GM12878 (cell line): Measurements from ENCODE around the gene OVOL1. TPM values are rescaled to one million over a fixed set of nuclear protein-coding genes. Genes with fewer than 3 reads are reported as not detected.

Experiments
- MTA2 ChIP-seq: fragments of 450-650 bp; IDR thresholded peaks from 2 replicates; pipeline ENCODE4 v1.6.1; 2016; ENCODE audit warnings: low read depth, mild to moderate bottlenecking, moderate library complexity
- MTA3 ChIP-seq: IDR thresholded peaks from 2 replicates; pipeline ENCODE4 v1.6.1; 2012; ENCODE audit warnings: low read length, inconsistent platforms, borderline replicate concordance
- PKNOX1 ChIP-seq: fragments of 450-650 bp; IDR thresholded peaks from 2 replicates; pipeline ENCODE4 v1.6.1; 2016; ENCODE audit warnings: mild to moderate bottlenecking
- RELA ChIP-seq: fragments of 450-650 bp; IDR thresholded peaks from 2 replicates; pipeline ENCODE4 v1.8.0; 2014; ENCODE audit warnings: borderline replicate concordance; ENCODE audit not compliant: partially characterized antibody
- ZZZ3 ChIP-seq: IDR thresholded peaks from 2 replicates; pipeline ENCODE4 v1.6.1; 2011; ENCODE audit warnings: low read depth; ENCODE audit not compliant: control insufficient read depth, insufficient read length
- polyA plus RNA-seq, 11 experiments: library from polyadenylated mRNA; depleted of rRNA in 4 of 11; unstranded in 6 of 11; stranded (reverse) in 5 of 11; fragments of >200 nt; fragmentation: Nextera tagmentation in 4 of 11; fragmentation: Illumina TruSeq in 1 of 11; extraction: Ambion mirVana in 4 of 11; extraction: Trizol in 1 of 11; gene quantifications; 1 replicate in 1 of 11; 2 replicates in 10 of 11; pipeline versions ENCODE4 v1.2.1 to v1.2.3, GENCODE V29; 2011 to 2016; ENCODE audit warnings: inconsistent platforms in 2 of 11, missing spikeins in 2 of 11, low read depth in 1 of 11
- total RNA-seq, 4 experiments: library from RNA; depleted of rRNA in 3 of 4; stranded (reverse); fragments of >200 nt in 3 of 4; fragmentation: Illumina TruSeq in 1 of 4; extraction: Trizol in 1 of 4; gene quantifications; 2 replicates each; pipeline versions ENCODE4 v1.2.1 to v1.2.3, GENCODE V29; 2013 to 2021

Gene OVOL1
- total and polyA plus RNA-seq, 10 of the 15 experiments (the other 5 are each of a cell fraction or from before 2014, with no cell fraction given) = 0.04 to 0.96 (median 0.09) TPM; not detected in 7

- TF ChIP-seq MTA3 (no peak), RELA (no peak), PKNOX1 (no peak), ZZZ3 (no peak), MTA2 (no peak)
These were observed 57.5 kb downstream of the OVOL1 start (continued) for GRCh38 chr11:65844231-65844872.

Other genes with a start within 250 kb of the OVOL1 start
Only the 7 nearest of the 28 such genes appear.
- 46.5 and 46.6 TPM in 2 replicates for gene KAT5, start 74.8 kb upstream of the OVOL1 start, total RNA-seq (2014; rRNA removed)
- gene KAT5, start 74.8 kb upstream of the OVOL1 start, total RNA-seq (2014; rRNA removed; fragmentation: Illumina TruSeq; extraction: Trizol) = 35.0 and 42.2 TPM in 2 replicates
- gene KAT5, start 74.8 kb upstream of the OVOL1 start, total RNA-seq (2021) = 53.8 and 66.1 TPM in 2 replicates
- 25.0 and 48.6 TPM in 2 replicates for gene KAT5, start 74.8 kb upstream of the OVOL1 start, polyA plus RNA-seq (2011; rRNA removed)
- 39.5 and 46.5 TPM in 2 replicates for gene KAT5, start 74.8 kb upstream of the OVOL1 start, polyA plus RNA-seq (2014; fragmentation: Illumina TruSeq; extraction: Trizol)
- gene KAT5, start 74.8 kb upstream of the OVOL1 start, polyA plus RNA-seq (2014; fragmentation: Nextera tagmentation; extraction: Ambion mirVana) = 10 to 100 TPM in 1 of 2 experiments, 1 to 10 TPM in 1; 3.4 to 10.2 TPM
- gene KAT5, start 74.8 kb upstream of the OVOL1 start, polyA plus RNA-seq (2014; rRNA removed) = 58.6 and 61.5 TPM in 2 replicates
- 10 to 100 TPM; 42.8 to 46.1 TPM for gene KAT5, start 74.8 kb upstream of the OVOL1 start, polyA plus RNA-seq (2016; fragmentation: Nextera tagmentation; extraction: Ambion mirVana)
- gene RNASEH2C, start 66.3 kb upstream of the OVOL1 start, total RNA-seq (2014; rRNA removed) = 51.9 and 57.9 TPM in 2 replicates
- gene RNASEH2C, start 66.3 kb upstream of the OVOL1 start, total RNA-seq (2014; rRNA removed; fragmentation: Illumina TruSeq; extraction: Trizol) = 20.0 and 21.1 TPM in 2 replicates
- gene RNASEH2C, start 66.3 kb upstream of the OVOL1 start, total RNA-seq (2021) = 110 and 111 TPM in 2 replicates
- 20.0 and 36.8 TPM in 2 replicates for gene RNASEH2C, start 66.3 kb upstream of the OVOL1 start, polyA plus RNA-seq (2011; rRNA removed)
- 7.4 and 9.7 TPM in 2 replicates for gene RNASEH2C, start 66.3 kb upstream of the OVOL1 start, polyA plus RNA-seq (2014; fragmentation: Illumina TruSeq; extraction: Trizol)
- gene RNASEH2C, start 66.3 kb upstream of the OVOL1 start, polyA plus RNA-seq (2014; fragmentation: Nextera tagmentation; extraction: Ambion mirVana) = 10 to 100 TPM in 1 of 2 experiments, 1 to 10 TPM in 1; 5.0 to 27.1 TPM
- gene RNASEH2C, start 66.3 kb upstream of the OVOL1 start, polyA plus RNA-seq (2014; rRNA removed) = 57.4 and 71.6 TPM in 2 replicates
- 100 to 1,000 TPM; 141 to 160 TPM for gene RNASEH2C, start 66.3 kb upstream of the OVOL1 start, polyA plus RNA-seq (2016; fragmentation: Nextera tagmentation; extraction: Ambion mirVana)
- 7.0 and 9.1 TPM in 2 replicates for gene AP5B1, start 6.1 kb upstream of the OVOL1 start, total RNA-seq (2014; rRNA removed)
- gene AP5B1, start 6.1 kb upstream of the OVOL1 start, total RNA-seq (2014; rRNA removed; fragmentation: Illumina TruSeq; extraction: Trizol) = 2.3 and 2.7 TPM in 2 replicates
- gene AP5B1, start 6.1 kb upstream of the OVOL1 start, total RNA-seq (2021) = 12.2 and 13.1 TPM in 2 replicates
- 3.0 and 4.7 TPM in 2 replicates for gene AP5B1, start 6.1 kb upstream of the OVOL1 start, polyA plus RNA-seq (2011; rRNA removed)
- 1.4 and 1.9 TPM in 2 replicates for gene AP5B1, start 6.1 kb upstream of the OVOL1 start, polyA plus RNA-seq (2014; fragmentation: Illumina TruSeq; extraction: Trizol)
- under 1 TPM; 0.47 to 0.55 TPM for gene AP5B1, start 6.1 kb upstream of the OVOL1 start, polyA plus RNA-seq (2014; fragmentation: Nextera tagmentation; extraction: Ambion mirVana)
- gene AP5B1, start 6.1 kb upstream of the OVOL1 start, polyA plus RNA-seq (2014; rRNA removed) = 7.6 and 8.2 TPM in 2 replicates
- 1 to 10 TPM; 4.9 to 8.5 TPM for gene AP5B1, start 6.1 kb upstream of the OVOL1 start, polyA plus RNA-seq (2016; fragmentation: Nextera tagmentation; extraction: Ambion mirVana)
- 0.11 and 0.54 TPM in 2 replicates for gene SNX32, start 46.9 kb downstream of the OVOL1 start, total RNA-seq (2014; rRNA removed)
- gene SNX32, start 46.9 kb downstream of the OVOL1 start, total RNA-seq (2014; rRNA removed; fragmentation: Illumina TruSeq; extraction: Trizol) = not detected in 2 replicates
- 0.16 and 0.41 TPM in 2 replicates for gene SNX32, start 46.9 kb downstream of the OVOL1 start, total RNA-seq (2021)
- 0.05 TPM in 1 of 2 replicates, not detected in the other for gene SNX32, start 46.9 kb downstream of the OVOL1 start, polyA plus RNA-seq (2011; rRNA removed)
- 0.21 TPM in 1 of 2 replicates, not detected in the other for gene SNX32, start 46.9 kb downstream of the OVOL1 start, polyA plus RNA-seq (2014; fragmentation: Illumina TruSeq; extraction: Trizol)
- under 1 TPM; 0.04 to 0.06 TPM for gene SNX32, start 46.9 kb downstream of the OVOL1 start, polyA plus RNA-seq (2014; fragmentation: Nextera tagmentation; extraction: Ambion mirVana)
- 0.10 and 0.36 TPM in 2 replicates for gene SNX32, start 46.9 kb downstream of the OVOL1 start, polyA plus RNA-seq (2014; rRNA removed)
- 1 to 10 TPM in 1 of 2 experiments, under 1 TPM in 1; 0.67 to 1.5 TPM for gene SNX32, start 46.9 kb downstream of the OVOL1 start, polyA plus RNA-seq (2016; fragmentation: Nextera tagmentation; extraction: Ambion mirVana)
- 1,600 and 1,643 TPM in 2 replicates for gene CFL1, start 71.1 kb downstream of the OVOL1 start, total RNA-seq (2014; rRNA removed)
- gene CFL1, start 71.1 kb downstream of the OVOL1 start, total RNA-seq (2014; rRNA removed; fragmentation: Illumina TruSeq; extraction: Trizol) = 1,098 and 1,149 TPM in 2 replicates
- gene CFL1, start 71.1 kb downstream of the OVOL1 start, total RNA-seq (2021) = 1,426 and 1,431 TPM in 2 replicates
- 575 and 895 TPM in 2 replicates for gene CFL1, start 71.1 kb downstream of the OVOL1 start, polyA plus RNA-seq (2011; rRNA removed)
- gene CFL1, start 71.1 kb downstream of the OVOL1 start, polyA plus RNA-seq (2014; fragmentation: Illumina TruSeq; extraction: Trizol) = 1,149 and 1,571 TPM in 2 replicates
- gene CFL1, start 71.1 kb downstream of the OVOL1 start, polyA plus RNA-seq (2014; fragmentation: Nextera tagmentation; extraction: Ambion mirVana) = 100 to 1,000 TPM; 164 to 462 TPM
- 1,518 and 1,569 TPM in 2 replicates for gene CFL1, start 71.1 kb downstream of the OVOL1 start, polyA plus RNA-seq (2014; rRNA removed)
- 1,000 to 10,000 TPM; 2,798 to 2,994 TPM for gene CFL1, start 71.1 kb downstream of the OVOL1 start, polyA plus RNA-seq (2016; fragmentation: Nextera tagmentation; extraction: Ambion mirVana)
- gene MUS81, start 73.4 kb downstream of the OVOL1 start, total RNA-seq (2014; rRNA removed) = 59.1 and 67.7 TPM in 2 replicates
- 32.4 and 33.0 TPM in 2 replicates for gene MUS81, start 73.4 kb downstream of the OVOL1 start, total RNA-seq (2014; rRNA removed; fragmentation: Illumina TruSeq; extraction: Trizol)
- gene MUS81, start 73.4 kb downstream of the OVOL1 start, total RNA-seq (2021) = 68.5 and 76.1 TPM in 2 replicates
- 28.8 and 39.3 TPM in 2 replicates for gene MUS81, start 73.4 kb downstream of the OVOL1 start, polyA plus RNA-seq (2011; rRNA removed)
- gene MUS81, start 73.4 kb downstream of the OVOL1 start, polyA plus RNA-seq (2014; fragmentation: Illumina TruSeq; extraction: Trizol) = 10.7 and 31.9 TPM in 2 replicates
- gene MUS81, start 73.4 kb downstream of the OVOL1 start, polyA plus RNA-seq (2014; fragmentation: Nextera tagmentation; extraction: Ambion mirVana) = 10 to 100 TPM; 11.8 to 22.9 TPM
- gene MUS81, start 73.4 kb downstream of the OVOL1 start, polyA plus RNA-seq (2014; rRNA removed) = 70.7 and 81.2 TPM in 2 replicates
- 10 to 100 TPM; 57.6 to 65.1 TPM for gene MUS81, start 73.4 kb downstream of the OVOL1 start, polyA plus RNA-seq (2016; fragmentation: Nextera tagmentation; extraction: Ambion mirVana)
- 2.3 and 2.6 TPM in 2 replicates for gene EFEMP2, start 85.7 kb downstream of the OVOL1 start, total RNA-seq (2014; rRNA removed)
- 0.94 and 1.7 TPM in 2 replicates for gene EFEMP2, start 85.7 kb downstream of the OVOL1 start, total RNA-seq (2014; rRNA removed; fragmentation: Illumina TruSeq; extraction: Trizol)
- gene EFEMP2, start 85.7 kb downstream of the OVOL1 start, total RNA-seq (2021) = 2.3 and 2.4 TPM in 2 replicates
- 8.5 and 13.2 TPM in 2 replicates for gene EFEMP2, start 85.7 kb downstream of the OVOL1 start, polyA plus RNA-seq (2011; rRNA removed)
- gene EFEMP2, start 85.7 kb downstream of the OVOL1 start, polyA plus RNA-seq (2014; fragmentation: Illumina TruSeq; extraction: Trizol) = 0.96 and 1.3 TPM in 2 replicates
- gene EFEMP2, start 85.7 kb downstream of the OVOL1 start, polyA plus RNA-seq (2014; fragmentation: Nextera tagmentation; extraction: Ambion mirVana) = under 1 TPM in 1 of 2 experiments, not detected in 1; 0.24 TPM
- 3.0 and 3.5 TPM in 2 replicates for gene EFEMP2, start 85.7 kb downstream of the OVOL1 start, polyA plus RNA-seq (2014; rRNA removed)
- 1 to 10 TPM in 1 of 2 experiments, under 1 TPM in 1; 0.70 to 1.3 TPM for gene EFEMP2, start 85.7 kb downstream of the OVOL1 start, polyA plus RNA-seq (2016; fragmentation: Nextera tagmentation; extraction: Ambion mirVana)